Measurements from ENCODE around the gene RAP1GAP2.
"Not testable (repeated sequence)": the region's sequence is repeated elsewhere in the genome, so short reads cannot be mapped to it uniquely, and the experiment has no call there.

Gene RAP1GAP2

GRCh38 chr17:2995886-2996809 is 199.9 kb downstream of the RAP1GAP2 start:
- no peak for DNase-seq (ENCODE audit: low read depth in 2 of 2)

GRCh38 chr17:2996810-2997670 is 200.8 kb downstream of the RAP1GAP2 start:
- DNase-seq (ENCODE audit: low read depth in 2 of 2) = no peak

- not testable (repeated sequence) for DNase-seq (ENCODE audit: low read depth in 2 of 2)
These were observed 202.2 kb downstream of the RAP1GAP2 start for GRCh38 chr17:2998469-2998901.

- DNase-seq (ENCODE audit: low read depth in 2 of 2) = no peak
These were observed 206.5 kb downstream of the RAP1GAP2 start for GRCh38 chr17:3002538-3003295.

- DNase-seq (ENCODE audit: low read depth in 2 of 2) = no peak
These were observed 207.3 kb downstream of the RAP1GAP2 start for GRCh38 chr17:3003296-3004149.

- DNase-seq (ENCODE audit: low read depth in 2 of 2) = peak; percentile 11 to 23
These were observed 208.0 kb downstream of the RAP1GAP2 start for GRCh38 chr17:3004150-3004801.

- no peak for DNase-seq (ENCODE audit: low read depth in 2 of 2)
These were observed 208.7 kb downstream of the RAP1GAP2 start for GRCh38 chr17:3004925-3005324.

- DNase-seq (ENCODE audit: low read depth in 2 of 2) = no peak
These were observed 209.5 kb downstream of the RAP1GAP2 start for GRCh38 chr17:3005696-3006095.

GRCh38 chr17:3006801-3007200 is 210.6 kb downstream of the RAP1GAP2 start:
- no peak for DNase-seq (ENCODE audit: low read depth in 2 of 2)

GRCh38 chr17:3007651-3008121 is 211.4 kb downstream of the RAP1GAP2 start:
- no peak for DNase-seq (ENCODE audit: low read depth in 2 of 2)

GRCh38 chr17:3008336-3009288 is 212.4 kb downstream of the RAP1GAP2 start:
- DNase-seq (ENCODE audit: low read depth in 2 of 2) = no peak

- no peak for DNase-seq (ENCODE audit: low read depth in 2 of 2)
These were observed 213.2 kb downstream of the RAP1GAP2 start for GRCh38 chr17:3009411-3009920.

GRCh38 chr17:3011891-3012290 is 215.7 kb downstream of the RAP1GAP2 start:
- DNase-seq (ENCODE audit: low read depth in 2 of 2) = no peak

GRCh38 chr17:3012926-3013581 is 216.8 kb downstream of the RAP1GAP2 start:
- DNase-seq (ENCODE audit: low read depth in 2 of 2) = peak; percentile 12 to 30

- no peak for DNase-seq (ENCODE audit: low read depth in 2 of 2)
These were observed 219.7 kb downstream of the RAP1GAP2 start for GRCh38 chr17:3015890-3016289.

- DNase-seq (ENCODE audit: low read depth in 2 of 2) = no peak
These were observed 221.7 kb downstream of the RAP1GAP2 start for GRCh38 chr17:3017936-3018335.

GRCh38 chr17:3019761-3020160 is 223.5 kb downstream of the RAP1GAP2 start:
- no peak for DNase-seq (ENCODE audit: low read depth in 2 of 2)

GRCh38 chr17:3020381-3020780 is 224.1 kb downstream of the RAP1GAP2 start:
- DNase-seq (ENCODE audit: low read depth in 2 of 2) = no peak
